ENCODE data around the gene ZMIZ1.

ZMIZ1 gene

GRCh38 chr10:79220307-79220706, 151.5 kb downstream of the ZMIZ1 start:
- DNase-seq = no peak

GRCh38 chr10:79221110-79222051, 152.6 kb downstream of the ZMIZ1 start:
- DNase-seq = no peak

GRCh38 chr10:79222186-79222585, 153.4 kb downstream of the ZMIZ1 start:
- DNase-seq = no peak

GRCh38 chr10:79223091-79224048, 154.6 kb downstream of the ZMIZ1 start:
- no peak for DNase-seq

DNA sequence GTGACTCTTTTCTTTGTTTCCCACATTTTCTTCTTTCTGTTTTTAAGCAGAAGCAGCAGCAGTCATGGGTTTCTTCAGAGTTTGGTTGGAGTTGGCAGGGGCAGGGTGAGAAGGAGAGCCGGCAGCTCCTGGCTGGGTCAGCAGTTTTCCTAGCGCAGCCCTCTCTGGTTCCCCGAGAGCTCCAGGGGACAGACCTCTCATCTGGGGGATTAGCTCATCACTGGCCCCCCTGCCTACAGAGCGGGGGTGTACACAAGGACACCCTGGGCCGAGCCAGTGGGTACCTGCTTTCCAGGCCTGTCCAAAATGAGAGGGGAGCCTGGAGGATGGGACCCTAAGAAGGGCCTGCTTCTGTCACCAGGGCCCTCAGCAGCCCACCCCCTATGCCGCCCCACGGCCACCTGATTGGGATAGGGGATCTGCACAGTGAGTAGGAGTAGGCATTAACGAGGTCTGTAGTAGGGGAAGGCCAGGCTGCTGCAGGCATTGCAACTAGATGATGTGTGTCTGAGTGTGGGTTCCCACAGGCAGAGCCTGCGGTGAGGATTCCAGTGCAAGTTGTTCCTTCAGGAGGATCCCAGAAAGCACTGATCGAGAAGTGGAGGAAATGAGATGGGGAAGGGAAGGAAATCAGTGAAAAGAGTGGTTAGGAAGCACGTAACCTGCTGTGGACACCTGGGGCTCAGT, 155.6 kb downstream of the ZMIZ1 start:
- no peak for DNase-seq

- no peak for DNase-seq
Measured at GRCh38 chr10:79224992-79225391, 156.2 kb downstream of the ZMIZ1 start.

DNA sequence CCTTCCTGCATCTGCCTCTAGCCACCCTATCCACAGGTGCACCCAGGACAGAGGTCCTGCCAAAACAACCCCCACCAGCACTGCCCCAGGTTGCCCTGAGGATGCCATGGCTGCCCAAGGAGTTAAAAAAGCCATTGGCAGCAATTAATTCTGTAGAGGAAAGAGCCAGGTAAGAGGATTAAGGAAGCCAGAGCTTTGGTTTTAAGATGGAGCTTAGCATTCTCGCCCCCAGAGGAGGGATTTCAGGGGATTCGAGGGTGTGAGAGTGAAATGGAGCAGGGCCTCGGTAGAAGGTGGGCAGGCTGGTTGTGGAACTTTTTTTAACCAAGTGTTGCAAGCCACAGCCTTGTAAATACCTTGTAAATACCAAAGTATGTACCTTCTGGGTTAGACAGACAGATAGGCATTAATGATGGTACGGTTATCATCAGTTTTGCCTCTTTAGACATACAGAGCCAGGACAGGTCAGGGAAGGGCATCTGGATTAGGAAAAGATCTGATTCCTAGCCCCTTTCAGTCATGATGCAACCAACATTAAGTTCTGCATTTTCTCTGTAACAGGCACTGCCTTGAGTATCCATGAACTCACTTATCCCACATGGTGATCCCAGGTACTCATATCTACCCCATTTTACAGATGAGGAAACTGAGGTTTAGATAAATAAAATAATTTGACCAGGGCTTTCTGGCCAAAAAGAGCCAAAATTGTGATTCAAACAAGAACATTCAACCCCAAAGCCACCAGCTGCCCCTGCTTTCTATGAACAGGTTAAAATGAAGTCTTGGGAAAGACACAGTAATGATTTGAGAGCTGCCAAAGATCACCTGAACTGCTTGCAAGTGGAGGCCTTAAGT, 157.9 kb downstream of the ZMIZ1 start:
- DNase-seq = no peak

DNA sequence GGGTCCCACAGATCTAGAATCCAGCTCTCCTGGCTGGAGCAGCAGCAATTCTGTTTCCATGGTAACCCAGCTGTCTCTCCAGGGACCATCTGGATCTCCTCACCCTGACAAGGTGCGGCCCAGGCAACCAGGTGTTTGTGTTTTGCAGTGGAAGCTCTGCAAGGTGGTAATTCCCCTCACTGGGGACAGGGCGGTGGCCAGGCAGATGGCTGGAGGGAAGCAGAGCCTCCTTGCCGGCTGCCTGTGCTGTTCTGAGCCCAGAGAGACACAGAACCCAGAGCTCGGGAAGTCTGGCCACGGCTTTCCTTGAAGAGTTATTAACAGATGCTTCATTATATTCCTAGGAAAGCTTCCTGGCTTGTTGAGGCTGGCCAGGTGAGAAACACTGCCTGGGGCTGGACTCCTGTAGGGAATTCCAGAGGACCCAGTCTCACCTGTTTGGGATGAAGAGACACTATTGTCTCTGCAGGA, 160.3 kb downstream of the ZMIZ1 start:
- no peak for DNase-seq

- DNase-seq = no peak
Measured at GRCh38 chr10:79229830-79230327, 161.1 kb downstream of the ZMIZ1 start.

- no peak for DNase-seq
Measured at GRCh38 chr10:79230328-79230830, 161.6 kb downstream of the ZMIZ1 start.

- no peak for DNase-seq
Measured at GRCh38 chr10:79230850-79231249, 162.1 kb downstream of the ZMIZ1 start.

DNA sequence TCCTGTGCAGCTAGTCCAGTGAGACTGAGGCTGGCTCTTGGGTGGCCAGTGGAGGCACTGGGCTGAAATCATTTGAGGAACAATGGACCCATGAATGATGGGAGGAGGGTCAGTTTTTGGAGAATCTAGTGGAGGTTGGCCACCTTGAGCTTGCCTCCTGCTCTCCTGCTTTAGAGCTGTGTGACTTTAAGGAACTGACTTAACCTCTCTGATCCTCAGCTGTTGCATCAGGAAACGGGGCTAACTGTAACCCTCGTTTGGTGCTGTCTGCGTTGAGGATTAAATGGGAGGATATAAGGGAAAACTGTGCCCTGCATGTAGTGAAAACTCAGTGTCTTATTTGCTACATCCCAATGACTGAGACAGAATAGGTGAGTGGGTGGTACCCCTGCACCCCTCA, 163.1 kb downstream of the ZMIZ1 start:
- no peak for DNase-seq

GRCh38 chr10:79232864-79233263, 164.1 kb downstream of the ZMIZ1 start:
- no peak for DNase-seq

- no peak for DNase-seq
Measured at GRCh38 chr10:79234391-79235315, 165.9 kb downstream of the ZMIZ1 start.

GRCh38 chr10:79235765-79236432, 167.1 kb downstream of the ZMIZ1 start:
- DNase-seq = no peak

- no peak for DNase-seq
Measured at GRCh38 chr10:79236433-79236765, 167.6 kb downstream of the ZMIZ1 start.

- DNase-seq = no peak
Measured at GRCh38 chr10:79237454-79238157, 168.8 kb downstream of the ZMIZ1 start.

GRCh38 chr10:79238158-79238520, 169.4 kb downstream of the ZMIZ1 start:
- no peak for DNase-seq

DNA sequence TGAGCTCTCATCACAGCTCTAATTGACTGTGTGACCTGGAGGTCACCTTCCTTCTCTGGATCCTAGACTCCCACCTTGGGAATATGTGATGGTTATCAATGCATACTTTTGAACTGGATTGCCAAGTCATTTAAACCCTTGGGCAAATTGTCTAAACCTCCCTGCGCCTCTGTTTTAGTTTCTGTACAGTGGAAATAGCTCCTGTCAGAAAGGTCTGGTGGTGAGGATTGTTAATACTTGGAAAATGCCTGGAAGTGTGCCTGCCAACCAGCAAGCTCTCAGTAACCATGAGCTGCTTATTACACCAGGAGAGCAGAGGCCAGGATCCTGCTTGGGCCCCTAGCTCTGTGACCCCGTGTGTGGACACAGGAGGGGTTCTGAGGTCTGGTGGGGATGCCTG, 169.8 kb downstream of the ZMIZ1 start:
- no peak for DNase-seq

All from stimulated activated CD4-positive, alpha-beta T cell treated with anti-CD3 and anti-CD28 coated beads, Interleukin-12 subunit alpha, Interleukin-12 subunit beta, amount 100 ng/mL, for 4 hours (primary cell).